ENCODE data around the gene MAP2K1.
"Not testable (repeated sequence)": the region's sequence is repeated elsewhere in the genome, so short reads cannot be mapped to it uniquely, and the experiment has no call there.

Gene MAP2K1

GRCh38 chr15:66496951-66497501, 110.3 kb downstream of the MAP2K1 start:
- no peak for DNase-seq (ENCODE audit: low read depth)
- TF ChIP-seq, protein P1, sequence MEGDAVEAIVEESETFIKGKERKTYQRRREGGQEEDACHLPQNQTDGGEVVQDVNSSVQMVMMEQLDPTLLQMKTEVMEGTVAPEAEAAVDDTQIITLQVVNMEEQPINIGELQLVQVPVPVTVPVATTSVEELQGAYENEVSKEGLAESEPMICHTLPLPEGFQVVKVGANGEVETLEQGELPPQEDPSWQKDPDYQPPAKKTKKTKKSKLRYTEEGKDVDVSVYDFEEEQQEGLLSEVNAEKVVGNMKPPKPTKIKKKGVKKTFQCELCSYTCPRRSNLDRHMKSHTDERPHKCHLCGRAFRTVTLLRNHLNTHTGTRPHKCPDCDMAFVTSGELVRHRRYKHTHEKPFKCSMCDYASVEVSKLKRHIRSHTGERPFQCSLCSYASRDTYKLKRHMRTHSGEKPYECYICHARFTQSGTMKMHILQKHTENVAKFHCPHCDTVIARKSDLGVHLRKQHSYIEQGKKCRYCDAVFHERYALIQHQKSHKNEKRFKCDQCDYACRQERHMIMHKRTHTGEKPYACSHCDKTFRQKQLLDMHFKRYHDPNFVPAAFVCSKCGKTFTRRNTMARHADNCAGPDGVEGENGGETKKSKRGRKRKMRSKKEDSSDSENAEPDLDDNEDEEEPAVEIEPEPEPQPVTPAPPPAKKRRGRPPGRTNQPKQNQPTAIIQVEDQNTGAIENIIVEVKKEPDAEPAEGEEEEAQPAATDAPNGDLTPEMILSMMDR (IDR thresholded peaks at IDR 0.05; ENCODE audit: control insufficient read depth, extremely low read depth, insufficient read depth): no peak
- peak overlapping the region; percentile 67 for H3K4me3 ChIP-seq (ENCODE audit: low read depth, low read length)

- DNase-seq (ENCODE audit: low read depth): peak; percentile 81
- H3K4me3 ChIP-seq (ENCODE audit: low read depth, low read length): peak within 1 kb of the TSS; percentile 67
- TF ChIP-seq, protein P1 (IDR thresholded peaks at IDR 0.05; ENCODE audit: control insufficient read depth, extremely low read depth, insufficient read depth): peak; percentile 95
These were observed 111.1 kb downstream of the MAP2K1 start, which contains the start of gene SNAPC5 for GRCh38 chr15:66497502-66498455. Gene SNAPC5, minus strand, starts transcription at chr15:66497762. Its CDS starts 31 bp downstream, at chr15:66497731.

DNA sequence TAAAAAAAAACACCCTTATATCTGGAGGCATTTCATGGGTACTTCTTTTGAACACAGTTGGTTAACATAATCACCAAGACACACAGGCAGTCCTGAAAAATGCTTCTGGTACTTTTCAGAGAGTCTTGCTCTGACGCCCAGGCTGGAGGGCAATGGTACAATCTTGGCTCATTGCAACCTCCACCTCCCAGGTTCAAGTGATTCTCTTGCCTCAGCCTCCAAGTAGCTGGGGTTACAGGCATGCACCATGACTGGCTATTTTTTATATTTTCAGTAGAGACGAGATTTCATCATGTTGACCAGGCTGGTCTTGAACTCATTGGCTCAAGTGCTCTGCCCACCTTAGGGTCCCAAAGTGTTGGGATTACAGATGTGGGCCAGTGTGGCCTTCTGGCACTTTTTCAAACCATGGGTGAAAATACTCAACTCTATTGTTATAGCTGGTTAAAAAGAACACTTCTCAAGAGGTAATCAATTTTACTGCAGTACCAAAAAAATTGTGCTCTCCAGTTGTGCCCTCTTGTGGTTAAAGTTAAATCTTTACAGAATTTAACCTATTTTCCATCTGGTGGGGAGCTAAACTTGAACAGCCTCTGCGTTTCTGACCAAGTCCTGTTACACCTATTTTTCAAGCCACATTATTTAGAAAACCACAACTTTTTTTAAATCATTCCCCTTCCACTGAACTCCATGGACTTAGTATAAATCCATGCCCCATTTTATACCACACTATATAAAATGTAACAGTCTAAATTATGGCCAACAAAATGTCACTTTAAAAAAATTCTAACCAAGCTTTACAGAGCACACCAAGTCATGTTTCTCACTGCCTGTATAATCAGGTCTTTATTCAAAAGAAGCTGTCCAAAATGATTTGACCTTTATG, 112.0 kb downstream of the MAP2K1 start:
- no peak overlapping the region for H3K4me3 ChIP-seq (ENCODE audit: low read depth, low read length)
- TF ChIP-seq, protein P1 (IDR thresholded peaks at IDR 0.05; ENCODE audit: control insufficient read depth, extremely low read depth, insufficient read depth): 0 out of 2 replicates have a peak, but pooled peaks have one; percentile 22
- no peak for DNase-seq (ENCODE audit: low read depth)

DNA sequence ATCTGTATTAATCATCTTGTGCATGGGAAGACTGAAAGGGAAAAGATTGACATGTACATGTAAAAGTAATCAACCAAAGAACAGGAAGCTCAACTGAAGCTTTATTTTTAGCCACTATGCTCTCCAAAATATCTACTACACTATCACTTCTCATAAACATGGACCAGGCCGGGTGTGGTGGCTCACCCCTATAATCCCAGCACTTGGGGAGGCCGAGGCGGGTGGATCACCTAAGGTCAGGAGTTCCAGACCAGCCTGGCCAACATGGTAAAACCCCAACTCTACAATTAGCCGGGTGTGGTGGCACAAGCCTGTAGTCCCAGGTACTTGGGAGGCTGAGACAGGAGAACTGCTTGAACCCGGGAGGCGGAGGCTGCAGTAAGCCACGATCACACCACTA, 113.6 kb downstream of the MAP2K1 start:
- not testable (repeated sequence) for DNase-seq (ENCODE audit: low read depth); H3K4me3 ChIP-seq (ENCODE audit: low read depth, low read length)

GRCh38 chr15:66502491-66502890, 115.8 kb downstream of the MAP2K1 start:
- H3K4me3 ChIP-seq (ENCODE audit: low read depth, low read length): peak overlapping the region; percentile 94

DNA sequence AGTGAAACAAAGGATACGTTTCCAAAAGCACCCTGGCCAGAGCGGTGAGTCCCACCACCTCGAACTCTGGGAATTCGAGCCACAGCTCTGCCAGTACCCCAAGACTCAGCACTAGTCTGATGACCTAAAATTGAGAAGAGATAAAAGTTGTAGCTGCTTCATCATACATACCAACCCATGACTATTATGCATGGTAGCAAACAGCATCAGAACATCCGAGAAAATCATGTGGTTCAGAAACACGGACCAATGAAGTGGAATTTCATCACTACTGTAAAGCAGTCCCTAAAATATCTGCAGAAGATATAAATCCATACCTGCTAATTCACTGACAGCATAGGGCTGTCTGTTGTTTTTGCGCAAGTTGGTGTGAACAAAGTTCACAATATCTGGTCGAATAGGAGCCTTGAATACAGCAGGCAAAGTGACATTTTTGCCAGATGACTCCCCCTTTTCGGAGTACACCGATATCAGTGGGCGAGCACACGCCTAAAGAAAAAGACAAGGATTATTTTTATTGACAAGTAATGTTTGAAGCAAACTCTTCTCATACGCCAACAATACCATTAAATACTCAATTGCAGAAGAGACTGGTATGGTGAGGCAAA, 116.4 kb downstream of the MAP2K1 start:
- not testable (repeated sequence) for DNase-seq (ENCODE audit: low read depth)
- peak overlapping the region; percentile 94 for H3K4me3 ChIP-seq (ENCODE audit: low read depth, low read length)

More at GRCh38 chr15:66502491-66502890, 115.8 kb downstream of the MAP2K1 start:
- TF ChIP-seq, protein P1 (IDR thresholded peaks at IDR 0.05; ENCODE audit: control insufficient read depth, extremely low read depth, insufficient read depth): no peak
- DNase-seq (ENCODE audit: low read depth): no peak

DNA sequence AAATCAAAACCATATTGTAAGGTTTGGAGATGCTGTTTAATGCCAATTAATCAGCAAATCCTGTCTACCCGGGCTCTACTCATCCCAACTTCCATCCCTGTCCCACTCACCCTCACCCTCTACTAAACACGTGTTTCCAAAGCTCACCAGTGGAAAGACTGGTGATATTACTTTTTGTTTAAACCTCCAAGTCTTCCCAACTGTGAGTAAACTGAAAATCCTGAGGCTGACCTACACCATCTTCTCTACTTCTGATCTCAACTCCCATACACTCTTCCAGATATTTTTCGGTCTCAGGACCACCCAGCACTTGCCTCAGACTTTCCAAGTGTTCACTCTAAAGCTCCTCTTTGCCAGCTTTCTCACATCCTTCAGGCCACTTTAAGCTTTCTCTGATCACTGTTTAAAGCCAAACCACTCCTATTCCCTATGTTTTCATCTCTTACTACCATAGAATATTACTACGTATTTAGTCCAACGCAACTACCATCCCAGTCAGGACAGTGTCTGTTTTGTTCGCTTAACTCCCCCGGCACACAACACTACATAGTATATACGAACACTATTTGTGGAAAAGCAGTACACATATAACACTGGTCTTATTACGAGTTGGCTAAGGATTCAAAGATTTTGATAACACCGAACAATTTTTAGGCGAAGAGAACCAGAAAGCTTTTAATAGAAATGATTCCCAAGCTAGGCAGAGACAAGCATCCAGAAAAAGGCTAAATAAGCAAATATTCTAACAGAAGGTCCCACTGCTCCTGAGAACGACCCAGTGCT, 117.3 kb downstream of the MAP2K1 start:
- TF ChIP-seq, protein P1 (IDR thresholded peaks at IDR 0.05; ENCODE audit: control insufficient read depth, extremely low read depth, insufficient read depth): no peak
- peak overlapping the region; percentile 94 for H3K4me3 ChIP-seq (ENCODE audit: low read depth, low read length)
- DNase-seq (ENCODE audit: low read depth): no peak
